GM12874 (cell line): ENCODE results near the gene SETD7.

Experiments
- TF ChIP-seq, protein P1 (sequence below): IDR thresholded peaks from 2 replicates; pipeline ENCODE4 v1.5.1; 2011; ENCODE audit warnings: low read depth, mild to moderate bottlenecking, control low read depth, low read length, moderate library complexity; ENCODE audit not compliant: insufficient read depth

The SETD7 gene

DNA sequence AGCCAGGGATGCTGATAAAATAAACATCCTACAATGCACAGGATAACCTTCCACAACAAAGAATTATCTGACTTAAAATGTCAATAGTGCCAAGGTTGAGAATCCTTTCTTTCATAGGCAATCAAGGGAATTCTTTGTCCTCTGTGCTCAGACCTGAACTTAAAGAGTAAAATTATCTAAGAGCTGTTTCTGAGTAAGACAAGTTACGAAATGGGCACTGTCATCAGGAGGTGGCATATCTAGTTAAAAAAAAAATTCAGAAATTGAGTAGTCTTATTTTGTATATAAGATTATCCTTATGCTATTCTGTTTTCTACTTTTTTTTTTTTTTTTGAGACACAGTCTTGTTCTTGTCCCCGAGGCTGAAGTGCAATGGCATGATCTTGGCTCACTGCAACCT lies 105.4 kb downstream of the SETD7 start:
- TF ChIP-seq, protein P1, sequence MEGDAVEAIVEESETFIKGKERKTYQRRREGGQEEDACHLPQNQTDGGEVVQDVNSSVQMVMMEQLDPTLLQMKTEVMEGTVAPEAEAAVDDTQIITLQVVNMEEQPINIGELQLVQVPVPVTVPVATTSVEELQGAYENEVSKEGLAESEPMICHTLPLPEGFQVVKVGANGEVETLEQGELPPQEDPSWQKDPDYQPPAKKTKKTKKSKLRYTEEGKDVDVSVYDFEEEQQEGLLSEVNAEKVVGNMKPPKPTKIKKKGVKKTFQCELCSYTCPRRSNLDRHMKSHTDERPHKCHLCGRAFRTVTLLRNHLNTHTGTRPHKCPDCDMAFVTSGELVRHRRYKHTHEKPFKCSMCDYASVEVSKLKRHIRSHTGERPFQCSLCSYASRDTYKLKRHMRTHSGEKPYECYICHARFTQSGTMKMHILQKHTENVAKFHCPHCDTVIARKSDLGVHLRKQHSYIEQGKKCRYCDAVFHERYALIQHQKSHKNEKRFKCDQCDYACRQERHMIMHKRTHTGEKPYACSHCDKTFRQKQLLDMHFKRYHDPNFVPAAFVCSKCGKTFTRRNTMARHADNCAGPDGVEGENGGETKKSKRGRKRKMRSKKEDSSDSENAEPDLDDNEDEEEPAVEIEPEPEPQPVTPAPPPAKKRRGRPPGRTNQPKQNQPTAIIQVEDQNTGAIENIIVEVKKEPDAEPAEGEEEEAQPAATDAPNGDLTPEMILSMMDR: no peak
